Measurements from ENCODE around the gene GNA12.

GRCh38 chr7:2774280-2774679 lies 69.8 kb downstream of the GNA12 start:
- TF ChIP-seq CTCF (IDR thresholded peaks at IDR 0.05): no peak
- no peak for TF ChIP-seq POLR2A (IDR thresholded peaks at IDR 0.05)
